CD4-positive, alpha-beta memory T cell (primary cell): Measurements from ENCODE around the gene CERS4. TPM values are rescaled to one million over a fixed set of nuclear protein-coding genes. Genes with fewer than 3 reads are reported as not detected.

Experiments used
- CTCF ChIA-PET: fragments of 350-600 bp; sonication (Branson Sonifier 250); formaldehyde crosslinking; loops from one replicate; lab custom pipeline; 2021; ENCODE audit warnings: inconsistent platforms; ENCODE audit not compliant: partially characterized antibody; lab: Charles Lee
- POLR2A ChIA-PET: fragments of 350-600 bp; sonication (Branson Sonifier 250); formaldehyde crosslinking; loops from one replicate; lab custom pipeline; 2021; ENCODE audit not compliant: partially characterized antibody; lab: Charles Lee
- DNase-seq, 5 donors: peaks; one replicate each; pipeline versions ENCODE4 v3.0.0 to v3.0.0-alpha.2; 2020 to 2022; ENCODE audit warnings: mixed read lengths in 1 of 5
- H3K27ac ChIP-seq: one replicate; pipeline ENCODE4 v1.7.0; 2013; ENCODE audit warnings: low read depth, low read length
- H3K27me3 ChIP-seq: 2 replicates; pipeline ENCODE4 v1.7.0; 2013; ENCODE audit warnings: mild to moderate bottlenecking, low read length, moderate library complexity; ENCODE audit not compliant: insufficient read depth
- H3K36me3 ChIP-seq: 2 replicates; pipeline ENCODE4 v1.7.0; 2013; ENCODE audit warnings: mild to moderate bottlenecking, low read length, moderate library complexity; ENCODE audit not compliant: insufficient read depth
- H3K4me1 ChIP-seq: 2 replicates; pipeline ENCODE4 v1.7.0; 2013; ENCODE audit warnings: mild to moderate bottlenecking, low read length, moderate library complexity; ENCODE audit not compliant: insufficient read depth
- H3K4me3 ChIP-seq, 2 donors: one replicate each; pipeline ENCODE4 v1.7.0; 2013; ENCODE audit warnings: low read length in 2 of 2, mild to moderate bottlenecking in 1 of 2
- H3K9me3 ChIP-seq, 2 donors: one replicate each; pipeline ENCODE4 v1.7.0; 2013; ENCODE audit warnings: low read length in 2 of 2, control low read depth in 1 of 2; ENCODE audit not compliant: control insufficient read depth in 1 of 2
- H3K27ac Mint-ChIP-seq, 7 donors: one replicate each; pipeline ENCODE4 v1.8.0; 2020 to 2021; ENCODE audit warnings: mixed read lengths in 7 of 7, mild to moderate bottlenecking in 6 of 7, inconsistent platforms in 3 of 7, moderate library complexity in 3 of 7
- H3K27me3 Mint-ChIP-seq, 2 donors: one replicate each; pipeline ENCODE4 v1.8.0; 2020 to 2021; ENCODE audit warnings: mixed read lengths in 2 of 2
- H3K36me3 Mint-ChIP-seq, 2 donors: one replicate each; pipeline ENCODE4 v1.8.0; 2020 to 2021; ENCODE audit warnings: mixed read lengths in 2 of 2, inconsistent platforms in 1 of 2, mild to moderate bottlenecking in 1 of 2
- H3K4me1 Mint-ChIP-seq, 4 donors: one replicate each; pipeline ENCODE4 v1.8.0; 2020 to 2021; ENCODE audit warnings: mixed read lengths in 4 of 4, mild to moderate bottlenecking in 1 of 4
- H3K4me3 Mint-ChIP-seq, 8 donors: one replicate each; pipeline ENCODE4 v1.8.0; 2020 to 2021; ENCODE audit warnings: mixed read lengths in 8 of 8, mild to moderate bottlenecking in 7 of 8, moderate library complexity in 6 of 8, inconsistent platforms in 3 of 8
- H3K9me3 Mint-ChIP-seq, 8 donors: one replicate each; pipeline ENCODE4 v1.8.0; 2020 to 2021; ENCODE audit warnings: mixed read lengths in 8 of 8, mild to moderate bottlenecking in 5 of 8, inconsistent platforms in 3 of 8, moderate library complexity in 1 of 8
- intact Hi-C: fragments of 100-400 bp; cut with micrococcal nuclease; formaldehyde crosslinking; loops from one replicate; pipeline ENCODE4 v1.15.1; 2023
- polyA plus RNA-seq, 2 donors: library from polyadenylated mRNA; unstranded; fragments of 300-500 nt; fragmentation: Illumina TruSeq; gene quantifications; one replicate each; pipeline ENCODE4 v1.2.3, GENCODE V29; 2021
- total RNA-seq, 2 experiments: library from RNA; stranded (reverse); gene quantifications; one replicate each; pipeline ENCODE4 v1.2.3, GENCODE V29; 2021

The CERS4 gene
- total and polyA plus RNA-seq, 4 experiments from 2014 or later, result 11.3 to 30.6 (median 22.3) TPM

- H3K4me1 ChIP-seq, result peaks cover 7% of the 10 kb centered on the region
- Mint-ChIP-seq H3K27ac (no peak overlapping the region), H3K36me3 (peaks cover 18 to 26% of the 10 kb centered on the region in 2 donors), H3K4me3 (peak overlapping the region in 1 of 8 donors; percentile 36), H3K4me1 (peaks cover 2 to 7% (median 4%) of the 10 kb centered on the region in 4 donors), H3K27me3 (no peaks in the 10 kb centered on the region), H3K9me3 (no peaks in the 10 kb centered on the region)
- intact Hi-C loops, result no loop called here
- H3K27ac ChIP-seq, result no peak overlapping the region
- ChIA-PET POLR2A (interaction anchor here (1.0 to 1.6 kb wide), 2 partner anchors 61 to 312 kb away, joined by 3 read pairs; partner anchors contain the start of gene TIMM44), CTCF (interaction anchor here (0.6 to 1.5 kb wide), 3 partner anchors 70 to 98 kb away, joined by 3 to 4 read pairs (median 3); no protein-coding TSS in a partner anchor)
- H3K9me3 ChIP-seq, result no peaks in the 10 kb centered on the region
- H3K36me3 ChIP-seq, result no peaks in the 10 kb centered on the region
- no peak for DNase-seq
- no peaks in the 10 kb centered on the region for H3K27me3 ChIP-seq
- no peak overlapping the region for H3K4me3 ChIP-seq
Measured at GRCh38 chr19:8256276-8257051, 47.3 kb downstream of the CERS4 start.

- no peaks in the 10 kb centered on the region for H3K9me3 Mint-ChIP-seq
- Histone ChIP-seq H3K27me3 (no peaks in the 10 kb centered on the region), H3K27ac (no peak overlapping the region), H3K4me1 (peaks cover 7% of the 10 kb centered on the region), H3K4me3 (no peak overlapping the region), H3K9me3 (no peaks in the 10 kb centered on the region), H3K36me3 (no peaks in the 10 kb centered on the region)
- H3K36me3 Mint-ChIP-seq, result peaks cover 18 to 26% of the 10 kb centered on the region in 2 donors
- CTCF ChIA-PET, result interaction anchor here (1.5 kb wide), 1 partner anchor 99 kb away, joined by 4 read pairs; no protein-coding TSS in a partner anchor
- POLR2A ChIA-PET, result interaction anchor here (1.6 kb wide), 1 partner anchor 62 kb away, joined by 3 read pairs; no protein-coding TSS in a partner anchor
- DNase-seq, result no peak
- H3K27ac Mint-ChIP-seq, result peak overlapping the region in 1 of 7 donors; percentile 64
- intact Hi-C loops, result no loop called here
- H3K4me1 Mint-ChIP-seq, result peaks cover 2 to 7% (median 4%) of the 10 kb centered on the region in 4 donors
- no peaks in the 10 kb centered on the region for H3K27me3 Mint-ChIP-seq
- peak overlapping the region in 1 of 8 donors; percentile 36 for H3K4me3 Mint-ChIP-seq
Measured at GRCh38 chr19:8257052-8257443, 47.9 kb downstream of the CERS4 start.

GRCh38 chr19:8259142-8259921 lies 50.2 kb downstream of the CERS4 start:
- Mint-ChIP-seq H3K9me3 (no peaks in the 10 kb centered on the region), H3K4me3 (no peak overlapping the region), H3K27me3 (no peaks in the 10 kb centered on the region), H3K36me3 (peaks cover 15 to 24% of the 10 kb centered on the region in 2 donors), H3K27ac (no peak overlapping the region), H3K4me1 (peaks cover 0 to 7% (median 1%) of the 10 kb centered on the region in 4 donors)
- ChIA-PET CTCF (interaction anchor here (0.7 kb wide), 1 partner anchor 12 kb away, joined by 3 read pairs; no protein-coding TSS in a partner anchor), POLR2A (no interaction called here)
- peaks cover 7% of the 10 kb centered on the region for H3K4me1 ChIP-seq
- H3K27ac ChIP-seq, result no peak overlapping the region
- H3K9me3 ChIP-seq, result no peaks in the 10 kb centered on the region
- no peak for DNase-seq
- no peaks in the 10 kb centered on the region for H3K36me3 ChIP-seq
- intact Hi-C loops, result no loop called here
- no peak overlapping the region for H3K4me3 ChIP-seq
- no peaks in the 10 kb centered on the region for H3K27me3 ChIP-seq

GRCh38 chr19:8259922-8260247 lies 50.7 kb downstream of the CERS4 start:
- intact Hi-C loops, result no loop called here

GRCh38 chr19:8261347-8261746 lies 52.2 kb downstream of the CERS4 start:
- Histone ChIP-seq H3K36me3 (no peaks in the 10 kb centered on the region), H3K27ac (no peak overlapping the region), H3K27me3 (no peaks in the 10 kb centered on the region), H3K4me1 (peaks cover 7% of the 10 kb centered on the region), H3K4me3 (no peak overlapping the region), H3K9me3 (no peaks in the 10 kb centered on the region)
- Mint-ChIP-seq H3K27me3 (no peaks in the 10 kb centered on the region), H3K4me3 (no peak overlapping the region), H3K36me3 (peaks cover 11 to 21% of the 10 kb centered on the region in 2 donors), H3K27ac (no peak overlapping the region), H3K9me3 (no peaks in the 10 kb centered on the region), H3K4me1 (peaks cover 0 to 7% (median 1%) of the 10 kb centered on the region in 4 donors)
- intact Hi-C loops, result no loop called here
- DNase-seq, result no peak
- CTCF ChIA-PET, result interaction anchor here (1.0 to 1.1 kb wide), 2 partner anchors 61 to 317 kb away, joined by 3 to 5 read pairs; partner anchors contain the start of genes RPS28 and TIMM44
- POLR2A ChIA-PET, result no interaction called here

More at GRCh38 chr19:8259922-8260247, 50.7 kb downstream of the CERS4 start:
- Mint-ChIP-seq H3K4me1 (peaks cover 0 to 7% (median 1%) of the 10 kb centered on the region in 4 donors), H3K9me3 (no peaks in the 10 kb centered on the region), H3K36me3 (peaks cover 15 to 24% of the 10 kb centered on the region in 2 donors), H3K4me3 (no peak overlapping the region), H3K27ac (no peak overlapping the region), H3K27me3 (no peaks in the 10 kb centered on the region)
- Histone ChIP-seq H3K4me3 (no peak overlapping the region), H3K27ac (no peak overlapping the region), H3K36me3 (no peaks in the 10 kb centered on the region), H3K9me3 (no peaks in the 10 kb centered on the region), H3K4me1 (peaks cover 7% of the 10 kb centered on the region), H3K27me3 (no peaks in the 10 kb centered on the region)
- DNase-seq, result no peak
- CTCF ChIA-PET, result interaction anchor here (0.7 kb wide), 1 partner anchor 11 kb away, joined by 3 read pairs; no protein-coding TSS in a partner anchor
- POLR2A ChIA-PET, result no interaction called here

GRCh38 chr19:8261881-8262280 lies 52.7 kb downstream of the CERS4 start:
- Mint-ChIP-seq H3K27ac (no peak overlapping the region), H3K4me1 (peaks cover 0 to 6% (median 1%) of the 10 kb centered on the region in 4 donors), H3K27me3 (no peaks in the 10 kb centered on the region), H3K9me3 (no peaks in the 10 kb centered on the region), H3K4me3 (no peak overlapping the region), H3K36me3 (peaks cover 11 to 21% of the 10 kb centered on the region in 2 donors)
- intact Hi-C loops, result no loop called here
- no peak overlapping the region for H3K4me3 ChIP-seq
- no peaks in the 10 kb centered on the region for H3K27me3 ChIP-seq
- no peaks in the 10 kb centered on the region for H3K36me3 ChIP-seq
- CTCF ChIA-PET, result interaction anchor here (0.5 to 1.1 kb wide), 3 partner anchors 60 to 318 kb away, joined by 3 to 5 read pairs (median 4); partner anchors contain the start of genes RPS28 and TIMM44
- POLR2A ChIA-PET, result no interaction called here
- H3K4me1 ChIP-seq, result peaks cover 3% of the 10 kb centered on the region
- no peak overlapping the region for H3K27ac ChIP-seq
- no peaks in the 10 kb centered on the region for H3K9me3 ChIP-seq
- DNase-seq, result no peak
